HG02678 (cell line): ENCODE measurements around the gene NETO2.
"Not testable (repeated sequence)": the region's sequence is repeated elsewhere in the genome, so short reads cannot be mapped to it uniquely, and the experiment has no call there.

Experiments used
- ATAC-seq: cut with Tn5 transposase; IDR thresholded peaks from one replicate; pipeline ENCODE4 v1.9.1; 2021; ENCODE audit warnings: mild to moderate bottlenecking, moderate library complexity; ENCODE audit not compliant: unreplicated experiment

Gene NETO2

DNA sequence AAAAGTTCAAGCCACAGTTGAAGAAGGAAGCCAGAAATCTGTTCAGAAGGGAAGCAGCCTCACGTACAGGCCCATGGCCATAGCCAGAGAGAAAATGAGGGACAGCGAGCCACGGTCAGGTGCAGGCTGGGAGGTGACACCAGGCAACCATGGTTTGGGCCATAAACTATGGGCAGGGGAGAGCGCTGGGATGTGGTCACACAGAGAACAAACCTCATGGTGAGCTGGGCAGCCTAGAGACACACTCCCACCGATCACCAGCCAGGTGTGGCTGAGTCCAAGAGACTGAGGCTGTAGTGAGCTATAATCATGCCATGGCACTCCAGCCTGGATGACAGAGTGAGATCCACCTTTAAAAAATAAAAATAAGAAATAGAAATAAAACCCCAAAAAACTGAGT lies 76.5 kb downstream of the NETO2 start:
- ATAC-seq: no peak

- no peak for ATAC-seq
Measured at GRCh38 chr16:47065766-47066688, 77.7 kb downstream of the NETO2 start.

- no peak for ATAC-seq
Measured at GRCh38 chr16:47064775-47065174, 79.0 kb downstream of the NETO2 start.

DNA sequence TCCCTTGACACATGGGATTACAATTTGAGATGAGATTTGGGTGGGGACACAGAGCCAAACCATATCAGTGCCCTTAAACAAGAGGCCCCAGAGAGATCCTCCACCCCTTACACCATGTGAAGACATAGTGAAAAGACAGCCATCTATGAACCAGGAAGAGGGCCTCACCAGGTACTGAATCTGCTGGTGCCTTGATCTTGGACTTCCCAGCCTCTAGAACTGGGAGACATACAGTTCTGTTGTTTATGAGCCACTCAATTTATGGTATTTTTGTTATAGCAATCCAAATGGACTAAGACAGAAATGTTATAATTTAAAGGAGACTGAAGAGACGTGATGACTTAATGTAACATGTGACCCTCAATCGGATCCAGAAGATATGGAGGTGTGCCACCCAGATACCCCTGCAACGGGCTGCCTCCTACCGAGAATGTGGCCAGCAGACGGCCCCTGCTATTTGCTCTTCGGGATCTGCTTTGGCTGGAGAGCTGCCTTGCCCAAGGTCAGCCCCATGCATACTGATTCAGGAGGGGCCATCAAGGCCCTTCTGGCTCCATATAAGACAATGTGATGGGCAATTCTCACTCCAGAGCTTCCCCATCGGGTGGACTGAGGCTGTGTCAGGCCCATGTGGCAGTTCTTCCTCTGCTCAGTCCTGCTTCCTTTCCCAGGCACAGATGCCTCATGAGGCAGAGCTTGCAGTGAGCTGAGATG lies 80.6 kb downstream of the NETO2 start:
- ATAC-seq: no peak

GRCh38 chr16:47061204-47061603 lies 82.5 kb downstream of the NETO2 start:
- ATAC-seq: no peak

GRCh38 chr16:47060596-47060995 lies 83.1 kb downstream of the NETO2 start:
- no peak for ATAC-seq

- no peak for ATAC-seq
Measured at GRCh38 chr16:47059991-47060390, 83.8 kb downstream of the NETO2 start.

GRCh38 chr16:47059130-47059529 lies 84.6 kb downstream of the NETO2 start:
- ATAC-seq: not testable (repeated sequence)

- no peak for ATAC-seq
Measured at GRCh38 chr16:47058295-47059086, 85.3 kb downstream of the NETO2 start.

DNA sequence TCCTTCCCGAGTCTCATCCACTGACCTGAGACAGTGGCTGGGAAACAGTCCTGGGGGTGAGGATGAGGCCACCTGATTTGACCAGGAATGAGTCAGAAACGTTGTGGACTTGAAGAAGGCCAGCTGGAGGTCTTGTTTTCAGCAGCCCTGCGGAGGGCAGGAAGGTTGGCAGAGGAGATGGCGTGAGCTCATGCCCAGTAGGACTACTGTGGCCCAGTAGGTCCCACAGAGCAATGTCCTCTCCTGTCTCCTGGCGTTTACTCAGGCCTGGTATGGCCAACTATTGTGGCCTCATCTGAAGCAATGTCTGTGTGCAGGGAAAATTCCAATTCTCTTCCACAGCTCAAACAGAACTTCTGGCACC lies 86.1 kb downstream of the NETO2 start:
- no peak for ATAC-seq

- no peak for ATAC-seq
Measured at GRCh38 chr16:47056688-47057629, 86.8 kb downstream of the NETO2 start.

DNA sequence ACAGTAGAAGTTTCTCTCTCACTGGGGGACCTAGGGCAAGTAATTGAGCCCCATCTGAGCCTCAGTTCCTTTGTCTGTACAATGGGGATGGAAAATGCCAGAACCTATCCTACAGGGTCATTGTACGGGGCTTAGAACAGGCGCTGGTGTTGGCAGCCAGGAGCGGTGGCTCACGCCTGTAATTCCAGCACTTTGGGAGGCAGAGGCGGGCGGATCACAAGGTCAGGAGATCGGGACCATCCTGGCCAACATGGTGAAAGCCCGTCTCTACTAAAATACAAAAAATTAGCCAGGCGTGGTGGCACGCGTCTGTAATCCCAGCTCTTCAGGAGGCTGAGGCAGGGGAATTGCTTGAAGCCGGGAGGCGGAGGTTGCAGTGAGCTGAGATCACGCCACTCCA lies 87.7 kb downstream of the NETO2 start:
- ATAC-seq: not testable (repeated sequence)

DNA sequence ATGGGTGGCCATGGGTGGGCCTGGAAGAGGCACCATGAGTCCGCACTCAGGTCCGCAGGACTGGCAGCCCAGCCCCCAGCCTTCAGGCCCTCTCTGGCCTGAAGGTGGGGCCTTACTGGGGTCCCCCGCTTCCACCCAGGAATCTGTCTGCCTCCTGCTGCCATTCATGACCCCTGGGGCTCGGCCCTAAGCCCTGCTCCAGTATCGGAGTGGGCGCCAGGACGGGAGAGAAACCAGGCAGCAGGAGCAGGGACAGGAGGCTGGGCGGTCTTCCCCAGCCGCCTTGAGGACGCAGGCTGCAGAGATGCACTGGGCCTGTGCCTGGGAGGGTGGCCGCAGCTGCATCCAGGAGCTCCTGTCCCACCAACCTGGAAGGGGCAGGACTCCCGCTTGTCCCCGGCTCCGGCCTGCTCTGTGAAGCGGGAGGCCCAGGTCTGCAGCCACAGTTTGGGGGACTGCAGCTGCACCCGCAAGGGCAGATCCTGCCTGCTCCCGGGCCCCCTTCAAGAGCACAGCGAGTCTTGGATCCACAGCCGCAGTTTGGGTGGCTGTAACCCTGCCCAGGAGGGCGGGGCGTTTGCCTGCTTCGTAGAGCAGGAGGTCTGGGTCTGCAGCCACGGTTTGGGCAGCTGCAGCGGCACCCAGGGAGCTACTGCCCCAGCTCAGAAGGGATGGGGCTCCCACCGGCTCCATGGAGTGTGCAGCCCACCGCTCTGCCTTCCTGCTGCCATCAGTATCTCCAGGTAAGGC lies 88.4 kb downstream of the NETO2 start:
- no peak for ATAC-seq

- no peak for ATAC-seq
Measured at GRCh38 chr16:47054306-47054705, 89.4 kb downstream of the NETO2 start.

DNA sequence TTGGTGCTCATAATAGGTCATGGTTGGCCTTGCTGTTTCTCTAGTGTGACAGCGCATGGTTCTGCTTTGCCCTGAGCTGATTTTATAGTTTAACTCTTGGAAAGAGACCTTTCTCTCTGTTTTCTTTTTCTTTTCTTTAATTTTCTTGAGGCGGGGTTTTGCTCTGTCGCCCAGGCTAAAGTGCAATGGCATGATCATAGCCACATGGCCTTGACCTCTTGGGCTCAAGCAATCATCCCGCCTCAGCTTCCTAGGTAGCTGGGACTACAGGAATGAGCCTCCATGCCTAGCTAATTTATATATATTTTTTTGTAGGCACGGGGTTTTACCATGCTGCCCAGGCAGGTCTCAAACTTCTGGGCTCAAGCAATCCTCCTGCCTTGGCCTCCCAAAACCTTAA lies 89.8 kb downstream of the NETO2 start:
- ATAC-seq: no peak

- no peak for ATAC-seq
Measured at GRCh38 chr16:47052666-47053640, 90.8 kb downstream of the NETO2 start.

DNA sequence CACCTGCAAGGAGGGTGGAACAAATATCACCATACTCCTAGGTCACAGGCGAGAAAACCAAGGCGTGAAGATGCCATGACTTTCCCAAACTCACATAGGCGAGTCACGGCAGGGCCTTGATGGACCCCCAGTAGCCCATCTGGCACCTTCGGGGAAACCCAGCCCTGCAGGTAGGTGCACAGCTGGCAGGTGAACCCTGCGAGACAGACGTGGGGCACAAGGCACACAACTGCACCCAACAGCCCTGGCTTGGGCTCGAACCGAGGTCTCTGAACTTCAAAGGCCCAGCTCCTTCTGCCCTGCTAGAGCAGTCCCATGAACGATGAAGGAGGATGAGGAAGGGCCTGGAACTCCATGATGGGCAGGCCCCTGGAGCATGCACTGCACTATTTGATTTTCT lies 92.7 kb downstream of the NETO2 start:
- ATAC-seq: no peak

GRCh38 chr16:47049901-47050583 lies 93.7 kb downstream of the NETO2 start:
- ATAC-seq: no peak
